Measurements from ENCODE around the gene PHOX2B. TPM values are rescaled to one million over a fixed set of nuclear protein-coding genes. Genes with fewer than 3 reads are reported as not detected.
"Not testable (repeated sequence)": the region's sequence is repeated elsewhere in the genome, so short reads cannot be mapped to it uniquely, and the experiment has no call there.

The PHOX2B gene
- total RNA-seq, 1 donor from 2014 or later: not detected

GRCh38 chr4:41714364-41715000, 34.0 kb downstream of the PHOX2B start:
- no peak for TF ChIP-seq CTCF (IDR thresholded peaks at IDR 0.05; ENCODE audit: unreplicated experiment)
- H3K27ac Mint-ChIP-seq (ENCODE audit: unreplicated experiment): no peak overlapping the region
- no peaks in the 10 kb centered on the region for H3K9me3 Mint-ChIP-seq (ENCODE audit: unreplicated experiment)
- no peaks in the 10 kb centered on the region for H3K36me3 Mint-ChIP-seq (ENCODE audit: low read depth, unreplicated experiment)
- no peaks in the 10 kb centered on the region for H3K27me3 Mint-ChIP-seq (ENCODE audit: unreplicated experiment)
- no peak overlapping the region for H3K4me3 Mint-ChIP-seq (ENCODE audit: unreplicated experiment)
- DNase-seq (ENCODE audit: low spot score): no peak
- peaks cover 7% of the 10 kb centered on the region for H3K4me1 Mint-ChIP-seq (ENCODE audit: unreplicated experiment)

- no peaks in the 10 kb centered on the region for H3K36me3 Mint-ChIP-seq (ENCODE audit: low read depth, unreplicated experiment)
- H3K27ac Mint-ChIP-seq (ENCODE audit: unreplicated experiment): no peak overlapping the region
- H3K4me1 Mint-ChIP-seq (ENCODE audit: unreplicated experiment): peaks cover 7% of the 10 kb centered on the region
- TF ChIP-seq CTCF (IDR thresholded peaks at IDR 0.05; ENCODE audit: unreplicated experiment): no peak
- DNase-seq (ENCODE audit: low spot score): no peak
- no peaks in the 10 kb centered on the region for H3K27me3 Mint-ChIP-seq (ENCODE audit: unreplicated experiment)
- no peaks in the 10 kb centered on the region for H3K9me3 Mint-ChIP-seq (ENCODE audit: unreplicated experiment)
- H3K4me3 Mint-ChIP-seq (ENCODE audit: unreplicated experiment): no peak overlapping the region
Measured at GRCh38 chr4:41713768-41714167, 34.8 kb downstream of the PHOX2B start.

DNA sequence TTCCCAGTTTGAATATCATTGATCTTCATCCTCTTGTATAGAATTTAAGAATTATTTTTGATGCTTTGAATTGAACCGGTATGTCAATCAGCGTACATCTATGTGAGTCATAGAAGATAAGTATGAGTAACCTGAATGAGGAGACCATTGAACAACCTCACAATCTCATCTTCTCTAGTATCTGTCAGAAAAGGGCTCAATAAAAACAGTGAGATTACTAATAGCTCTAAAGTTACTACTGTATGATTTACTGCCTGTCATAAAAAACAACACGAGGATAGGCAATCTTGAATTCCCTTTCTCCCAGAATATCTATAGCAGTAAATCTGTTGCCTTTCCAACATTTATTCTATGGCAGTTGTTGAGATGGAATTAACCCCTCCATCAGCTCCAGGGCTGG, 36.1 kb downstream of the PHOX2B start:
- peaks cover 7% of the 10 kb centered on the region for H3K4me1 Mint-ChIP-seq (ENCODE audit: unreplicated experiment)
- H3K9me3 Mint-ChIP-seq (ENCODE audit: unreplicated experiment): no peaks in the 10 kb centered on the region
- no peaks in the 10 kb centered on the region for H3K27me3 Mint-ChIP-seq (ENCODE audit: unreplicated experiment)
- no peak overlapping the region for H3K4me3 Mint-ChIP-seq (ENCODE audit: unreplicated experiment)
- TF ChIP-seq CTCF (IDR thresholded peaks at IDR 0.05; ENCODE audit: unreplicated experiment): no peak
- H3K27ac Mint-ChIP-seq (ENCODE audit: unreplicated experiment): no peak overlapping the region
- no peaks in the 10 kb centered on the region for H3K36me3 Mint-ChIP-seq (ENCODE audit: low read depth, unreplicated experiment)
- no peak for DNase-seq (ENCODE audit: low spot score)

DNA sequence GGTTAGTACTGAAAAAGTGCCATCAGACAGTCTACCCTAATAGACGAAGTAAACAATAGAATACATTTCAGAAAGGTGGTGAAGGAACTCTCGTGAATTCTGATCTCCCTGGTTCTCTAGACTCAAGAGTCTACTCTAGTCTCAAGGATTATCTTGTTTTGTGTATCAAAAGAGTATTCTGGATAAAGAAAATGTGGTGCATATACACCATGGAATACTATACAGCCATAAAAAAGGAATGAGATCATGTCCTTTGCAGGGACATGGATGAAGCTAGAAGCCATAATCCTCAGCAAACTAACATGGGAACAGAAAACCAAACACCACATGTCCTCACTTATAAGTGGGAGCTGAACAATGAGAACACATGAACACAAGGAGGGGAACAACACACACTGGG, 36.9 kb downstream of the PHOX2B start:
- H3K27me3 Mint-ChIP-seq (ENCODE audit: unreplicated experiment); DNase-seq (ENCODE audit: low spot score); H3K4me3 Mint-ChIP-seq (ENCODE audit: unreplicated experiment); H3K27ac Mint-ChIP-seq (ENCODE audit: unreplicated experiment); H3K36me3 Mint-ChIP-seq (ENCODE audit: low read depth, unreplicated experiment); H3K4me1 Mint-ChIP-seq (ENCODE audit: unreplicated experiment); H3K9me3 Mint-ChIP-seq (ENCODE audit: unreplicated experiment): not testable (repeated sequence)

DNA sequence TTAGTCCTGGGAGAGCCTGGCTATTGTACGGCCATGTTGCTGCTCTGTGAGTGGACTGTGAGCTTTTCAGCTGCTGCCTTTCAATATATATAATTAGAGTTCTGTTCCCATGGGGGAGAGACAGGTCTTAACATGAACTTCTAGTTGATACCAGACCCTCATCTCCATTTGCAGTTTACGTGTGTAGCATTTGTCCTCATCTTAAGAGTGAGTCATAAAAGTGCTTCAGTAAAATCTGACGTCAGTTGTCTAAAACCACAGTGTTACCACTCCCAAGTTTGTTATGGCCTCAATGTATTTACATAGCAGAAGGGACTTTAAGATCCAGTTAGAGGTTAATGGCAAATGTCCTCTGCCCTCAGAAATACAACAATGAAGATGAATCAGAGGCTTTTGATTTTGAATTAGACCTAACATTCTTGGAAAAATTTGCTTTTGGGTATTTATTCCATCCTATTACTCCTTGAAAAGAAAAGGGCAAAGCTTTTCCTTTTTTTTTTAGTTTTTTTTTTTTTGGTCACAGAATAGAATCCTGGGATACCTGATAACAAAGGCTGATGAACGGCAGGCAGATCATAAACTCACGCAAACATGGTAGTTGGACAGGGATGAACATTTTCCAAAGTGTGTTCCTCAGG, 38.6 kb downstream of the PHOX2B start:
- no peaks in the 10 kb centered on the region for H3K36me3 Mint-ChIP-seq (ENCODE audit: low read depth, unreplicated experiment)
- H3K27ac Mint-ChIP-seq (ENCODE audit: unreplicated experiment): no peak overlapping the region
- no peak for DNase-seq (ENCODE audit: low spot score)
- peaks cover 7% of the 10 kb centered on the region for H3K4me1 Mint-ChIP-seq (ENCODE audit: unreplicated experiment)
- no peak for TF ChIP-seq CTCF (IDR thresholded peaks at IDR 0.05; ENCODE audit: unreplicated experiment)
- H3K4me3 Mint-ChIP-seq (ENCODE audit: unreplicated experiment): no peak overlapping the region
- no peaks in the 10 kb centered on the region for H3K9me3 Mint-ChIP-seq (ENCODE audit: unreplicated experiment)
- no peaks in the 10 kb centered on the region for H3K27me3 Mint-ChIP-seq (ENCODE audit: unreplicated experiment)

Measured in endothelial cell (in vitro differentiated cells).